HG03342 (cell line): ENCODE measurements around the gene CHRD.
"Not testable (repeated sequence)": the region's sequence is repeated elsewhere in the genome, so short reads cannot be mapped to it uniquely, and the experiment has no call there.

ENCODE experiments used
- ATAC-seq: cut with Tn5 transposase; IDR thresholded peaks from one replicate; pipeline ENCODE4 v1.9.1; 2021; ENCODE audit warnings: mild to moderate bottlenecking, moderate library complexity; ENCODE audit not compliant: unreplicated experiment

The CHRD gene

GRCh38 chr3:184379358-184380184 is at the start of gene CHRD:
Gene CHRD (plus strand): TSS chr3:184380054. CDS start chr3:184380319, 265 bp downstream.
- ATAC-seq: no peak

GRCh38 chr3:184332370-184333090 is 47.3 kb upstream of the CHRD start:
- ATAC-seq: no peak

GRCh38 chr3:184333190-184333589 is 46.7 kb upstream of the CHRD start:
- no peak for ATAC-seq

GRCh38 chr3:184333700-184334099 is 46.2 kb upstream of the CHRD start:
- no peak for ATAC-seq

- ATAC-seq: no peak
These were observed 45.2 kb upstream of the CHRD start for GRCh38 chr3:184334470-184335158.

GRCh38 chr3:184335291-184335660 is 44.6 kb upstream of the CHRD start:
- ATAC-seq: no peak

- peak; percentile 81 for ATAC-seq
These were observed 44.0 kb upstream of the CHRD start for GRCh38 chr3:184335661-184336546.

GRCh38 chr3:184336547-184337398 is 43.1 kb upstream of the CHRD start:
- no peak for ATAC-seq

- no peak for ATAC-seq
These were observed 42.5 kb upstream of the CHRD start, which contains the start of gene FAM131A for GRCh38 chr3:184337399-184337714. Gene FAM131A (plus strand): TSS chr3:184337600. CDS start chr3:184337631, 31 bp downstream.

GRCh38 chr3:184337981-184338380 is 41.9 kb upstream of the CHRD start:
- ATAC-seq: no peak

GRCh38 chr3:184338511-184338945 is 41.3 kb upstream of the CHRD start:
- ATAC-seq: no peak

- ATAC-seq: no peak
These were observed 40.9 kb upstream of the CHRD start for GRCh38 chr3:184339001-184339400.

- ATAC-seq: not testable (repeated sequence)
These were observed 40.3 kb upstream of the CHRD start for GRCh38 chr3:184339451-184340135.

GRCh38 chr3:184341925-184342324 is 37.9 kb upstream of the CHRD start:
- ATAC-seq: no peak

- no peak for ATAC-seq
These were observed 36.5 kb upstream of the CHRD start for GRCh38 chr3:184343200-184343876.

- no peak for ATAC-seq
These were observed 35.1 kb upstream of the CHRD start for GRCh38 chr3:184344579-184345316.

- no peak for ATAC-seq
These were observed 34.3 kb upstream of the CHRD start for GRCh38 chr3:184345317-184346144.
